GM21737 (cell line): ENCODE measurements around the gene ZSWIM4.
"Not testable (repeated sequence)": the region's sequence is repeated elsewhere in the genome, so short reads cannot be mapped to it uniquely, and the experiment has no call there.

ENCODE experiments used
- ATAC-seq: cut with Tn5 transposase; IDR thresholded peaks from one replicate; pipeline ENCODE4 v1.9.1; 2021; ENCODE audit warnings: mild to moderate bottlenecking, moderate library complexity; ENCODE audit not compliant: unreplicated experiment

ZSWIM4 gene

GRCh38 chr19:13778398-13778797, 16.8 kb upstream of the ZSWIM4 start:
- ATAC-seq, result no peak

GRCh38 chr19:13778847-13779246, 16.4 kb upstream of the ZSWIM4 start:
- ATAC-seq, result no peak

- not testable (repeated sequence) for ATAC-seq
Observed at GRCh38 chr19:13779794-13780193, 15.4 kb upstream of the ZSWIM4 start.

- no peak for ATAC-seq
Observed at GRCh38 chr19:13781547-13781946, 13.7 kb upstream of the ZSWIM4 start.

- ATAC-seq, result no peak
Observed at GRCh38 chr19:13782537-13782936, 12.7 kb upstream of the ZSWIM4 start.

GRCh38 chr19:13783565-13784500, 11.4 kb upstream of the ZSWIM4 start:
- no peak for ATAC-seq

GRCh38 chr19:13784731-13785452, 10.4 kb upstream of the ZSWIM4 start:
- ATAC-seq, result no peak

- no peak for ATAC-seq
Observed at GRCh38 chr19:13788991-13789390, 6.3 kb upstream of the ZSWIM4 start.

GRCh38 chr19:13790354-13790753, 4.9 kb upstream of the ZSWIM4 start:
- ATAC-seq, result no peak

GRCh38 chr19:13793317-13793716, 1.9 kb upstream of the ZSWIM4 start:
- ATAC-seq, result not testable (repeated sequence)

- no peak for ATAC-seq
Observed at GRCh38 chr19:13794398-13794756, 866 bp upstream of the ZSWIM4 start.

- ATAC-seq, result peak; percentile 23
Observed at GRCh38 chr19:13795595-13796300, 505 bp downstream of the ZSWIM4 start.

- no peak for ATAC-seq
Observed at GRCh38 chr19:13796301-13797057, 1.2 kb downstream of the ZSWIM4 start.

GRCh38 chr19:13797058-13797440, 1.8 kb downstream of the ZSWIM4 start:
- no peak for ATAC-seq

GRCh38 chr19:13797870-13798269, 2.6 kb downstream of the ZSWIM4 start:
- no peak for ATAC-seq

GRCh38 chr19:13799669-13800068, 4.4 kb downstream of the ZSWIM4 start:
- ATAC-seq, result no peak

- ATAC-seq, result no peak
Observed at GRCh38 chr19:13803038-13803437, 7.8 kb downstream of the ZSWIM4 start.

- ATAC-seq, result no peak
Observed at GRCh38 chr19:13804830-13805683, 9.8 kb downstream of the ZSWIM4 start.

GRCh38 chr19:13806728-13807127, 11.5 kb downstream of the ZSWIM4 start:
- no peak for ATAC-seq
